ENCODE data around the gene AUH. TPM values are rescaled to one million over a fixed set of nuclear protein-coding genes. Genes with fewer than 3 reads are reported as not detected.

The AUH gene
- total RNA-seq, 1 donor from 2014 or later = 9.8 TPM

- Histone ChIP-seq H3K9ac (ENCODE audit: low read length) (no peak overlapping the region), H3K9me3 (ENCODE audit: insufficient read depth, low read depth, low read length) (no peaks in the 10 kb centered on the region)
- no peak for FAIRE-seq
These were observed 114.9 kb downstream of the AUH start for GRCh38 chr9:91246846-91247245.

GRCh38 chr9:91245431-91246313, 116.0 kb downstream of the AUH start:
- peak overlapping the region; percentile 70 for H2AFZ ChIP-seq (ENCODE audit: low read depth, low read length)

More at GRCh38 chr9:91246846-91247245, 114.9 kb downstream of the AUH start:
- H3K4me3 Mint-ChIP-seq (ENCODE audit: unreplicated experiment) = no peak overlapping the region
- DNase-seq (ENCODE audit: low read depth) = no peak
- no peaks in the 10 kb centered on the region for H3K9me3 Mint-ChIP-seq (ENCODE audit: unreplicated experiment)
- Histone ChIP-seq H4K20me1 (ENCODE audit: insufficient read depth, low read length) (no peaks in the 10 kb centered on the region), H3K4me2 (ENCODE audit: low read length) (peak overlapping the region; percentile 14), H3K79me2 (ENCODE audit: insufficient read depth, low read length) (no peaks in the 10 kb centered on the region), H3K27me3 (ENCODE audit: insufficient read depth, low read length) (no peaks in the 10 kb centered on the region), H3K36me3 (ENCODE audit: insufficient read depth, low read length) (no peaks in the 10 kb centered on the region), H3K4me3 (ENCODE audit: insufficient read depth, low read depth, low read length) (no peak overlapping the region), H3K27ac (ENCODE audit: low read depth, low read length) (no peak overlapping the region), H3K4me1 (ENCODE audit: insufficient read depth, low read length) (peaks cover 9% of the 10 kb centered on the region), H2AFZ (ENCODE audit: low read depth, low read length) (no peak overlapping the region)
- H3K27ac Mint-ChIP-seq (ENCODE audit: unreplicated experiment) = no peak overlapping the region
- no peaks in the 10 kb centered on the region for H3K27me3 Mint-ChIP-seq (ENCODE audit: low read depth, unreplicated experiment)
- peaks cover 15% of the 10 kb centered on the region for H3K4me1 Mint-ChIP-seq (ENCODE audit: low read depth, unreplicated experiment)
- TF ChIP-seq EZH2 (IDR thresholded peaks at IDR 0.05; ENCODE audit: insufficient read depth, low read length) = no peak
- TF ChIP-seq CTCF (IDR thresholded peaks at IDR 0.05; ENCODE audit: insufficient read depth, low read depth, low read length) = no peak
- no peaks in the 10 kb centered on the region for H3K36me3 Mint-ChIP-seq (ENCODE audit: low read depth, unreplicated experiment)

More at GRCh38 chr9:91245431-91246313, 116.0 kb downstream of the AUH start:
- Mint-ChIP-seq H3K27me3 (ENCODE audit: low read depth, unreplicated experiment) (no peaks in the 10 kb centered on the region), H3K27ac (ENCODE audit: unreplicated experiment) (peak overlapping the region; percentile 2), H3K36me3 (ENCODE audit: low read depth, unreplicated experiment) (no peaks in the 10 kb centered on the region), H3K9me3 (ENCODE audit: unreplicated experiment) (no peaks in the 10 kb centered on the region), H3K4me3 (ENCODE audit: unreplicated experiment) (no peak overlapping the region), H3K4me1 (ENCODE audit: low read depth, unreplicated experiment) (peaks cover 15% of the 10 kb centered on the region)
- no peak overlapping the region for H3K4me3 ChIP-seq (ENCODE audit: insufficient read depth, low read depth, low read length)
- H3K36me3 ChIP-seq (ENCODE audit: insufficient read depth, low read length) = no peaks in the 10 kb centered on the region
- DNase-seq (ENCODE audit: low read depth) = peak; percentile 14
- H3K9me3 ChIP-seq (ENCODE audit: insufficient read depth, low read depth, low read length) = no peaks in the 10 kb centered on the region
- peak overlapping the region; percentile 42 for H3K9ac ChIP-seq (ENCODE audit: low read length)
- peak overlapping the region; percentile 59 for H3K27ac ChIP-seq (ENCODE audit: low read depth, low read length)
- H3K27me3 ChIP-seq (ENCODE audit: insufficient read depth, low read length) = no peaks in the 10 kb centered on the region
- H3K4me2 ChIP-seq (ENCODE audit: low read length) = peak overlapping the region; percentile 31
- H3K79me2 ChIP-seq (ENCODE audit: insufficient read depth, low read length) = no peaks in the 10 kb centered on the region
- no peak for FAIRE-seq
- H4K20me1 ChIP-seq (ENCODE audit: insufficient read depth, low read length) = no peaks in the 10 kb centered on the region
- no peak for TF ChIP-seq EZH2 (IDR thresholded peaks at IDR 0.05; ENCODE audit: insufficient read depth, low read length)
- TF ChIP-seq CTCF (IDR thresholded peaks at IDR 0.05; ENCODE audit: insufficient read depth, low read depth, low read length) = no peak
- peaks cover 9% of the 10 kb centered on the region for H3K4me1 ChIP-seq (ENCODE audit: insufficient read depth, low read length)
